HG03135 (cell line): ENCODE data around the gene ELMO3.

Source experiments
- ATAC-seq: cut with Tn5 transposase; IDR thresholded peaks from one replicate; pipeline ENCODE4 v1.9.1; 2021; ENCODE audit warnings: mild to moderate bottlenecking, moderate library complexity; ENCODE audit not compliant: unreplicated experiment

The ELMO3 gene

GRCh38 chr16:67193536-67193935 lies 5.4 kb upstream of the ELMO3 start:
- ATAC-seq = no peak

DNA sequence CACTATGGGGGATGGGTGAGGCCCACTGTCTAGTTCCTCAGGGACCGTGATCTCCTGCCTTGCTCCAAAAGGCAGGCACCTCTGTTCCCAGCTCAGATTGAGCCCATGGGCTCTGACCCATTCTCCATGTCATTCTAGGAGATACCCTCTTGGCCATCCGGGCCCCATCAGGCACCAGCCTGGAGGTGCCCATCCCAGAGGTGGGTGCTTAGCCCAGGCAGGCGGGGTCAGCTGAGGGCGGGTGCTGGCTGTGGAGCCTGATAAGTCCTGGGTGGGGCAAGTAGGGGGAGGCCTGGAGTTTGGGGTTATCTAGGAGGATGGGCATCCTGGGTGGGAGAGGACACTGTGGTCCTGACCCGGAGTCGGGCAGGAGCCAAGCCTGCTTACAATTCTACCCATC lies 4.7 kb upstream of the ELMO3 start:
- ATAC-seq = no peak

DNA sequence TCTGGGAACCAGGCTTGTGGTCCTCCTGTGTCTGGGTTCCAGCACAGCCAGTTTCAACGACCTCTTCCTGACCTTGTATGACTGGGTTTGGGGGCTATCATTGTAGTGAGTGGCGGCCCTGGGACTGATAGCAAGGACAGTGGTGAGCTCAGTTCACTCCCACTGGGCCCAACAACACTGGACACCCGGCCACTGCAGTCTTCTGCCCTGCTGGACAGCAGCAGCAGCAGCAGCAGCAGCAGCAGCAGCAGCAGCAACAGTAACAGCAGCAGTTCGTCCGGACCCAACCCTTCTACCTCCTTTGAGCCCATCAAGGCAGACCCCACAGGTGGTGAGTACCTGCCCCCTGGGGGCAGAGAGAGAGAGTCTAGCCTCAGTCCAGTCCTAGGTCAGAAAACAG lies 3.3 kb upstream of the ELMO3 start:
- ATAC-seq = no peak

GRCh38 chr16:67196881-67197280 lies 2.0 kb upstream of the ELMO3 start:
- no peak for ATAC-seq

DNA sequence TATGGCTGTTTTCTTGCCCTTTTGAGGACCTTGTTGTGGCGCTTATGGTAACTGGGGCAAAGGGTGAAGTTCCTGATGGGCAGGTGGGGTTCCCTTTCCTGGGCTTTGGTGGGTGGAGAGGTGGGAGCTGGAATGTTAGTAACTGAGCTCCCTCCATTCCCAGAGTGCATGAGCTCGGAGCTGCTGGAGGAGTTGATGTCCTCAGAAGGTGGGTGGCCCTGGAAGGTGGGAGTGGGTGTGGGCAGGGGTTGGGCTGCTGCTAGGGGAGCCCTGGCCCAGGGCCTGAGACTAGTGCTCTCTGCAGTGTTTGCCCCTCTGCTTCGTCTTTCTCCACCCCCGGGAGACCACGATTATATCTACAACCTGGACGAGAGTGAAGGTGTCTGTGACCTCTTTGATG lies 1.2 kb upstream of the ELMO3 start:
- ATAC-seq = no peak

DNA sequence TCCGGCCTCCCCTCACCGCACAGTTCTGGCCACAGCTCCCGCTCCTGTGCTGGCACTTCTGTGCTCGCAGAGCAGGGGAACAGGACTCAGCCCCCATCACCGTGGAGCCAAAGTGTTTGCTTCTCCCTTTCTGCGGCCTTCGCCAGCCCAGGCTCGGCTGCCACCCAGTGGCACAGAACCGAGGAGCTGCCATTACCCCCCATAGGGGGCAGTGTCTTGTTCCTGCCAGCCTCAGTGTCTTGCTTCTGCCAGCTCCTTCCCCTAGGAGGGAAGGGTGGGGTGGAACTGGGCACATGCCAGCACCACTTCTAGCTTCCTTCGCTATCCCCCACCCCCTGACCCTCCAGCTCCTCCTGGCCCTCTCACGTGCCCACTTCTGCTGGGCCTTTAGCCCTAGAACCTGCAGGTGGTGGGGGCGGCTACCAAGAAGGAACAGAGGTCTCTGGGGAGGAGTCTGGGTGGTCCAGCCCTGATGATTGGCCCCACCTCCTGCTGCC lies 645 bp upstream of the ELMO3 start:
- ATAC-seq = no peak

DNA sequence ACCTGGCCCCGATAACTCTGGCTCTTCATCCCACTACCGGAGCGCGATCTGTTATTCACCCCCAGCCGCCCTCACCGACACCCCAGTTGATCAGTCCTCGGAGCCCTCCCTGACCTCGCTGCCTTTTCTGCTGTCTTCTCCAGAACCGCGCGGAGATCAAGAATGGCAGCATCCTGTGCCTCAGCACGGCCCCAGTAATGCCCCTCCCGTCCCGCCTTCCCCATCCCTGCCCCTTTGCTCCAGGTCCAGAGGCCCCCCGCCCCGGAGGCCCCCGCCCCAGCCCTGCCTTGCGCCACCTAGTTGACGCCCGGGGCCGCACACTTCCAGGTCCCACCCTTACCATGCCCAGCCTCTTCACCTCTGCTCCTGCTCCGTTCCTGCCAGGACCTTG lies 872 bp downstream of the ELMO3 start:
- ATAC-seq = no peak

DNA sequence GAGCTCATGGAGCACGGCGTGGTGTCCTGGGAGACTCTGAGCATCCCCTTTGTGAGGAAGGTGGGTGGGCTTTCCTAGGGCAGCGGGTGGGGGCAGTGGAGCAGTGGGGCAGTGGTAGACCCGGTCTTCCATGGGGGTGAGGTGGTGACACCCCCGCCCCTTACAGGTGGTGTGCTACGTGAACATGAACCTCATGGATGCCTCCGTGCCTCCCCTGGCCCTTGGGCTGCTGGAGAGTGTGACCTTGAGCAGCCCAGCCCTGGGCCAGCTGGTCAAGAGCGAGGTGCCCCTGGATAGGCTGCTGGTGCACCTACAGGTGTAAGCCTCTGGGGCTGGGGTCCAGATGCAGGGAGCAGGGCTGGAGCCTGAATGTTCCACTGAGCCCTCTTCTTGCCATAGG lies 1.6 kb downstream of the ELMO3 start:
- no peak for ATAC-seq

GRCh38 chr16:67201411-67202345 lies 2.7 kb downstream of the ELMO3 start:
- no peak for ATAC-seq

- ATAC-seq = no peak
Observed at GRCh38 chr16:67202426-67202825, 3.5 kb downstream of the ELMO3 start.

- no peak for ATAC-seq
Observed at GRCh38 chr16:67202956-67203493, 4.1 kb downstream of the ELMO3 start.

DNA sequence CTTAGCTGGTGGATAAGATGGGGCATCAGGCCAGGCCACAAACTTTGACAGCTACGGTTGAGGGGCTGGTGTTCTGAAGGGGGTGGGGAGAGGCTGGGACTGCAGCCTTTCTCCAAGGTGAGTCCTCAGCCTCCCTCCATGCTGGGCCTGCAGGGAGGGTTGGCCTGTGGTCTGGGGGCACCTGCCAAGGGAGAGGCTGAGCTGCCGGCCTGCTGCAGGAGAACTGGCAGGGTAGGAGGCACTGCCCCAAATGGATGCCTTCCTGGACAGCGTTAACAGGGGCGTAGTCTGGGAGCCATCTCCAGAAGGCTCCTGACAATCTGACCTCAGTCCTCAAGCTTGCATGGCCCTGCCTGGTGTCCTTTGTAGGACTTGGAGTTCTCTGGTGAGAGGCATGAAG lies 5.1 kb downstream of the ELMO3 start:
- ATAC-seq = no peak

GRCh38 chr16:67206129-67206837 lies 7.4 kb downstream of the ELMO3 start:
- ATAC-seq = no peak

DNA sequence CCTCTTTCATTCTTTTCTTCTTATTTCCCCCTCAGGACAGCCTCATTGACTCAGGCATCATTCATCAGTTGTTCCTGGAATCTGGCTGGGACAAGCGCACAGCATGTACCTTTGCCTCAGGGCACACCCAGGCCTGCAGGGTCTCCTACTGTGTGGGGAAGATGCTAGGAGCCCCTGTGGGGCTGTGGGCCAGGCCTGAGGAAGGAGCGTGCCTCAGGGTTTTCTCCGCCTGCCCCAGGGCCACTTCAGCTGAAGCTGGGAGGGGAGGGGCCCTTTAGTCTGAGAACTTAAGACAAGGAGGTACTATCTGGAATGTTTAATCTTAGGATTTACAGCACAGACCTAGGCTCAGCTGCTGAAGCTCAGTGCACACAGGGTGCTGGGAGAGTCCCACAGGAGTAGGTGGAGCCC lies 7.9 kb downstream of the ELMO3 start:
- no peak for ATAC-seq

- no peak for ATAC-seq
Observed at GRCh38 chr16:67207249-67208091, 8.5 kb downstream of the ELMO3 start.

- ATAC-seq = no peak
Observed at GRCh38 chr16:67208154-67208896, 9.4 kb downstream of the ELMO3 start.

DNA sequence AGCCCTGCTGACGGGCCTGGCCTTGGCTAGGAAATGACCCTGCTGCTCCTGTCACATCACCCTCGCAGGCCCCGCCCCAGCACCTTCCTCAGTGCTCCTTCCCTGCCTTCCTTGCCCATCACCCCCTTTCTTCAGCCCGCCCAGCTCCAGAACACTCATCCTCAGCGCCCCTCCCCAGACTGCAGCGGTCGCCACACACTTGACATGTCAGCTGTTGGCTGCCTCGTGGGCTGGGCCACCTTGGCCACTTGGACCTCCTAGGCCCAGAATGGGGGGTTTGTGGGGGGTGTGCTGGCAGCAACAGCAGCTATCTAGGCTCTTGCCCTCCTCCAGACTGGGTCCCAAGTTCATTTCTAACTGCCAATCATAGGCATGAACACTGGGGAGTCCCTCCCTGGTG lies 10.6 kb downstream of the ELMO3 start:
- ATAC-seq = no peak

DNA sequence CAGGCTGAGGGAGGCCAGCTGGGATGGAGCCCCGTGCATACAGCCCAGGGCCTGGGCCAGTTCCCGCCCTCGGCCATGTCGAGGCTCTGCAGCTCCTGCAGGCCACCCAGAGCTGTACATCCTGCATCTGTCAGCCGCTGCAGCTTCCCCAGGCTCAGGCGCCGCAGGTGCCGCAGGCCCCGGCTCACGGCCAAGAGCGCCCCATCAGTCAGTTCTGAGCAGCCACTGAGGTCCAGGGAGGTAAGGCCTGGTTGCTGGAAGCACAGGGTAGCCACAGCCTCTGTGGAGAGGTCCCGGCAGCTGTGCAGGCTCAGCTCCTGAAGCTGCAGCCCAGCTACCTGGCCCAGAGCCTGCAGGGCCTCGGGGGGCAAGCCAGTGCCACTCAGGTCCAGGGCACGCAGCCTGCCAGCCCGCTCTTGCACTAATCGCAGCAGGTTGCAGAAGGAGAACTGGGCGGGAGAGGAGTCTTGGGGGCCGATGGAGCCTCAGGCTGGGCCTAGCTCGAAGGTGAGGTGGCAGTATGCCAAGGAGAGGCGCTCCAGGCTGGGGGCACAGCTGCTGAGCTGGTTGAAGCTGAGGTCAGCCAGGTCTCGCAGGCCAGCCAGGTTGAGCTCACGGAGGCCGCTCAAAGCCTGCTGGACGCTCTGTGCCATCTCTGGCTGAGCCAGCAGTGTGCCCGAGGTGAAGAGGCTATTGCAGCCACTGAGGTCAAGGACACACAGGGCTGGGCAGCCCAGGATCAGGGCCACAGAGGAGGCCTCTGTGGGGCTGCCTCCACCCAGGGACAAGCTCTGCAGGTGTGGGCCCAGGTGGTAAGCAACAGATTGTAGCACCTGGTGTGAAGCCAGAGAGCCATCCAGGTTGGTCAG lies 11.4 kb downstream of the ELMO3 start:
- ATAC-seq = no peak

- ATAC-seq = no peak
Observed at GRCh38 chr16:67211674-67212073, 12.7 kb downstream of the ELMO3 start.
